PC-3 (cell line): ENCODE data around the gene TRRAP. TPM values are rescaled to one million over a fixed set of nuclear protein-coding genes. Genes with fewer than 3 reads are reported as not detected.

Source experiments
- ATAC-seq: fragments of 200-7000 bp; cut with Tn5 transposase; 2 replicates; pipeline ENCODE4 v1.9.1; 2020; ENCODE audit warnings: mild to moderate bottlenecking, moderate library complexity
- BruUV-seq: library from RNA; stranded (reverse); fragments of 400-500 nt; replicated peaks from 2 replicates; lab custom pipeline; 2021; lab: Mats Ljungman, UMichigan
- CTCF ChIA-PET: fragments of 300-600 bp; sonication (Branson Sonifier 250); formaldehyde crosslinking; loops from one replicate; lab custom pipeline; 2022; ENCODE audit warnings: antibody characterized with exemption; lab: Charles Lee
- POLR2A ChIA-PET: fragments of 300-600 bp; sonication (Branson Sonifier 250); formaldehyde crosslinking; loops from one replicate; lab custom pipeline; 2022; ENCODE audit warnings: antibody characterized with exemption; ENCODE audit not compliant: unreplicated experiment; lab: Charles Lee
- DNase-seq: peaks from one replicate; pipeline ENCODE4 v3.0.0-alpha.2; 2015
- H2AFZ ChIP-seq: fragments of 300-600 bp; sonication (generic); 2 replicates; pipeline ENCODE4 v1.6.0; 2016; ENCODE audit warnings: antibody characterized with exemption, low read length
- H3F3A ChIP-seq: fragments of 300-600 bp; sonication (generic); one replicate; pipeline ENCODE4 v1.6.0; 2017; ENCODE audit warnings: antibody characterized with exemption, low read length, control low read depth, mild to moderate bottlenecking; ENCODE audit not compliant: unreplicated experiment
- H3K27ac ChIP-seq: fragments of 300-600 bp; sonication (generic); 2 replicates; pipeline ENCODE4 v1.5.1; 2016; ENCODE audit warnings: mild to moderate bottlenecking, low read length
- H3K27me3 ChIP-seq: fragments of 300-600 bp; sonication (generic); 2 replicates; pipeline ENCODE4 v1.6.1; 2016; ENCODE audit warnings: low read length, mixed read lengths
- H3K36me3 ChIP-seq: fragments of 300-600 bp; sonication (generic); 2 replicates; pipeline ENCODE4 v1.6.1; 2016; ENCODE audit warnings: low read depth, mixed run types, low read length, mixed read lengths
- H3K4me1 ChIP-seq: fragments of 300-600 bp; sonication (generic); 2 replicates; pipeline ENCODE4 v1.5.1; 2016; ENCODE audit warnings: low read length; ENCODE audit not compliant: insufficient read depth
- H3K4me2 ChIP-seq: fragments of 300-600 bp; sonication (generic); 2 replicates; pipeline ENCODE4 v1.6.0; 2016; ENCODE audit warnings: low read length
- H3K4me3 ChIP-seq: fragments of 300-600 bp; sonication (generic); 2 replicates; pipeline ENCODE4 v1.5.1; 2016; ENCODE audit warnings: mild to moderate bottlenecking, low read length, mixed read lengths
- H3K79me2 ChIP-seq: fragments of 300-600 bp; sonication (generic); 2 replicates; pipeline ENCODE4 v1.6.1; 2017; ENCODE audit warnings: low read length, mixed read lengths
- H3K9ac ChIP-seq: fragments of 300-600 bp; sonication (generic); 2 replicates; pipeline ENCODE4 v1.6.0; 2016; ENCODE audit warnings: mild to moderate bottlenecking, low read length
- H3K9me2 ChIP-seq: fragments of 300-600 bp; sonication (generic); replicated peaks from 2 replicates; pipeline ENCODE4 v1.6.1; 2016; ENCODE audit warnings: mixed run types, low read length, mixed read lengths
- H3K9me3 ChIP-seq: fragments of 300-600 bp; sonication (generic); 2 replicates; pipeline ENCODE4 v1.6.1; 2016; ENCODE audit warnings: low read length, mixed read lengths
- H4K20me1 ChIP-seq: fragments of 300-600 bp; sonication (generic); 2 replicates; pipeline ENCODE4 v1.6.1; 2016; ENCODE audit warnings: low read length, mixed read lengths
- CTCF ChIP-seq: fragments of 300-600 bp; sonication (generic); conservative IDR thresholded peaks from 2 replicates; pipeline ENCODE4 v1.5.1; 2017; ENCODE audit warnings: antibody characterized with exemption, low read depth, mild to moderate bottlenecking, low read length
- EZH2 ChIP-seq: fragments of 300-600 bp; sonication (generic); IDR thresholded peaks from one replicate; pipeline ENCODE4 v1.6.1; 2017; ENCODE audit warnings: antibody characterized with exemption, mild to moderate bottlenecking, low read length; ENCODE audit not compliant: unreplicated experiment
- EZH2phosphoT487 ChIP-seq: fragments of 300-600 bp; sonication (generic); IDR thresholded peaks from 2 replicates; pipeline ENCODE4 v1.6.1; 2018; ENCODE audit warnings: mild to moderate bottlenecking, antibody characterized with exemption, low read length, borderline replicate concordance
- intact Hi-C: fragments of 100-400 bp; cut with micrococcal nuclease; formaldehyde crosslinking; loops from 2 replicates; pipeline ENCODE4 v1.9.0; 2023
- total RNA-seq: library from RNA; depleted of rRNA; stranded (reverse); fragments of >200 nt; gene quantifications from 2 replicates; pipeline ENCODE4 v1.2.3, GENCODE V29; 2014

The TRRAP gene
- total RNA-seq, 1 experiment from 2014 or later, result 17.7 TPM

DNA sequence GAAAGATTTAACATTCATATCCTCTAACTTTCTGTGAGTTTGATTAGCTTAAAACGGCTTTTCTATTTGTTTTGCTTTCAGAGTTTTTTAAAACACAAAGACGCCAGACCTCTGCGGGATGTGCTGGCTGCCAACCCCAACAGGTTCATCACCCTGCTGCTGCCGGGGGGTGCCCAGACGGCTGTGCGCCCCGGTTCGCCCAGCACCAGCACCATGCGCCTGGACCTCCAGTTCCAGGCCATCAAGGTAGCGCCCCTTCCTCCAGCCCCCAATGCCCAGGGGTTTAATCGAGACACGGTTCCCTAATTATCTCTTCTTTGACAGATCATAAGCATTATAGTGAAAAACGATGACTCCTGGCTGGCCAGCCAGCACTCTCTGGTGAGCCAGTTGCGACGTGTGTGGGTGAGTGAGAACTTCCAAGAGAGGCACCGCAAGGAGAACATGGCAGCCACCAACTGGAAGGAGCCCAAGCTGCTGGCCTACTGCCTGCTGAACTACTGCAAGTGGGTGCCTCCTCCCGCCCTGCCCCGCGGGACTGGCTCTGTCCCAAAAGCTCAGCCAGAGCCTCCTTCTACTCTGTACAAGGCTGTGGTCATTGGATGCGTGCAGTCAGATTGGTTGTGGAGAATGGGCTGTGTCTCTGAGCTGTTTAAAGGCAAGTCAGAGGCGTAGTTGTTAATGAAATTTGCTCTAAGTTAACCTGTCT, 71.2 kb downstream of the TRRAP start:
- ChIA-PET CTCF (no interaction called here), POLR2A (no interaction called here)
- no peak overlapping the region for H3K4me2 ChIP-seq
- H3K9me2 ChIP-seq, result no peaks in the 10 kb centered on the region
- intact Hi-C loops, result no loop called here
- no TSS peak for BruUV-seq
- TF ChIP-seq EZH2 (no peak), EZH2phosphoT487 (no peak)
- H3K79me2 ChIP-seq, result no peaks in the 10 kb centered on the region
- H3F3A ChIP-seq, result no peaks in the 10 kb centered on the region
- H3K27me3 ChIP-seq, result no peaks in the 10 kb centered on the region
- H3K4me1 ChIP-seq, result no peaks in the 10 kb centered on the region
- no peaks in the 10 kb centered on the region for H4K20me1 ChIP-seq
- DNase-seq (no peak), ATAC-seq (no peak)
- H3K27ac ChIP-seq, result no peak overlapping the region
- H3K9me3 ChIP-seq, result no peaks in the 10 kb centered on the region
- no peak overlapping the region for H3K4me3 ChIP-seq
- peaks cover 40% of the 10 kb centered on the region for H3K36me3 ChIP-seq
- H3K9ac ChIP-seq, result no peak overlapping the region
- no peak overlapping the region for H2AFZ ChIP-seq

- TF ChIP-seq CTCF, result no peak
- TF ChIP-seq EZH2phosphoT487, result no peak
- no peak for TF ChIP-seq EZH2
- Histone ChIP-seq H3K4me1 (no peaks in the 10 kb centered on the region), H3K4me3 (no peak overlapping the region), H3K9me3 (no peaks in the 10 kb centered on the region), H3K9ac (no peak overlapping the region), H4K20me1 (no peaks in the 10 kb centered on the region), H3K27ac (no peak overlapping the region), H3K27me3 (no peaks in the 10 kb centered on the region), H3K36me3 (peaks cover 23% of the 10 kb centered on the region), H3K79me2 (no peaks in the 10 kb centered on the region), H3K4me2 (no peak overlapping the region), H3K9me2 (no peaks in the 10 kb centered on the region), H2AFZ (no peak overlapping the region), H3F3A (no peaks in the 10 kb centered on the region)
- no peak for ATAC-seq
- POLR2A ChIA-PET, result no interaction called here
- BruUV-seq, result no TSS peak
- CTCF ChIA-PET, result no interaction called here
- intact Hi-C loops, result no loop called here
- no peak for DNase-seq
Measured at GRCh38 chr7:98955992-98956391, 77.7 kb downstream of the TRRAP start.

- H3K27me3 ChIP-seq, result no peaks in the 10 kb centered on the region
- intact Hi-C loops, result no loop called here
- no peaks in the 10 kb centered on the region for H3K9me3 ChIP-seq
- no peak overlapping the region for H3K9ac ChIP-seq
- H3K4me1 ChIP-seq, result no peaks in the 10 kb centered on the region
- BruUV-seq, result no TSS peak
- no peak overlapping the region for H3K4me2 ChIP-seq
- H4K20me1 ChIP-seq, result no peaks in the 10 kb centered on the region
- no peak overlapping the region for H3K4me3 ChIP-seq
- no peaks in the 10 kb centered on the region for H3K9me2 ChIP-seq
- H2AFZ ChIP-seq, result no peak overlapping the region
- H3F3A ChIP-seq, result no peaks in the 10 kb centered on the region
- no peak for DNase-seq
- CTCF ChIA-PET, result no interaction called here
- peaks cover 25% of the 10 kb centered on the region for H3K36me3 ChIP-seq
- TF ChIP-seq CTCF (no peak), EZH2phosphoT487 (no peak), EZH2 (no peak)
- H3K79me2 ChIP-seq, result no peaks in the 10 kb centered on the region
- no peak for ATAC-seq
- no peak overlapping the region for H3K27ac ChIP-seq
- POLR2A ChIA-PET, result no interaction called here
Measured at GRCh38 chr7:98956469-98956868, 78.1 kb downstream of the TRRAP start.
